ENCODE results near the gene RTP2.
A peak's percentile ranks its signal among the peaks of the same experiment; 100 is the strongest.

The RTP2 gene, protein sequence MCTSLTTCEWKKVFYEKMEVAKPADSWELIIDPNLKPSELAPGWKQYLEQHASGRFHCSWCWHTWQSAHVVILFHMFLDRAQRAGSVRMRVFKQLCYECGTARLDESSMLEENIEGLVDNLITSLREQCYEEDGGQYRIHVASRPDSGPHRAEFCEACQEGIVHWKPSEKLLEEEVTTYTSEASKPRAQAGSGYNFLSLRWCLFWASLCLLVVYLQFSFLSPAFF

DNA sequence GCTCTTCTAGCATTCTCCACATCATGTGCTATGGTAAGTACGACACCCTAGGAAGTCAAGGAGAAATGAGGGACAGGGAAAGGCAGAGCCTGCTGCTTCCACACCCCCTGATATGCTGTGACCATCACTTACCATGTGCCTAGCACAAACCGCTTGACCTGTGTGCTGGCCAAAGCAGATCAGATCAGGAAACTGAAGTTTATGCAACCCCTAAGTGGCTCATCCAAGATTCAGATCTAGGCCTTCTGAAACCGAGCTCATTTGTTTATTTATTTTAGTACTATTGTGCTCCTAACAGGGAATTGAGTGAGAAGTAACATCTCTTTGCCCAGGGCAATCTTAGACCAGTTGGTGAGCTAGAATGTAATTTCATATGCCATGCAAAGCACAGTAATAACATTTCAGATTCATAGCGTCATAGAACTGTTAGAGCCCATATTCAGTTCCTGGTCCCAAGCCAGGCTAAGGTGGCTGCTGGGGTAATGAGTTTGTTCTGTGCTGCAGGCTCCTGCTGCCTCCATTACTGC, at the start of gene RTP2:
RTP2 (minus strand) TSS at position 51 of the 527 bp plus-strand sequence. CDS start 429 bp downstream, outside the sequence.
- H3K36me3 ChIP-seq (replicated peaks) = no peaks in the 10 kb centered on the region
- in situ Hi-C loops (cut with MboI; ENCODE audit: low sequenced_read_pairs) = no loop called here
- no peak for DNase-seq (ENCODE audit: low spot score in 2 of 2)
- H3K27me3 ChIP-seq (ENCODE audit: low read depth) = no peaks in the 10 kb centered on the region
- H3K9me3 ChIP-seq = no peaks in the 10 kb centered on the region
- H3K4me1 ChIP-seq = no peaks in the 10 kb centered on the region
- H3K4me3 ChIP-seq = no peak within 1 kb of the TSS

DNA sequence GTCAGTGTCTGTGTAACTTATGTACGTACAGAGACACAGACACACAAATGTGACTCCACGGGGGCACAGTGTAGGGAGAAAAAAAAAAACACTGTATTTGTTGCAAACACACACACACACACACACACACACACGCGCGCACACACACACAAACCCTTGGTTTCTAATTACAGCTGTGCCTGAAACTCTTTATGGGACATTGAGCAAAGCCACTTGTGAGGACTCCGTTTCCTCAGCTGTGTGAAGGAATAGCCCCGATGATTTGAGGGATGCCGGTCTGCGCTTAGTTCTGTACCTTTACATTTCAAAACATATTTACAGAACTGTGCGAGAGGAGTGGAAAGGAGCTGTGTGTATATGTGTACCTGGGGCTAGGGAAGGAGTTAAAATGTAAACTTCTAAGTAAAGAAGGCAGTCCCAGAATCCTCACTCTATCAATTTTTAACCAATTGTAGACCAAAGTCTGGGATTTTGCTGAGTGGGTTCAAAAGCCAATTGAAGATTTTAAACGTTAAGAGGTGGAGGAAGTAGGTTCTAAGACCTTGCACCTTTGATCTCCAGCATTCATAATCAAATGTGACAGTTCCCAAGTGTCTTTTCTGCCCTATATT, 48.3 kb upstream of the RTP2 start:
- H3K9me3 ChIP-seq = no peaks in the 10 kb centered on the region
- no peaks in the 10 kb centered on the region for H3K27me3 ChIP-seq (ENCODE audit: low read depth)
- peaks cover 18% of the 10 kb centered on the region for H3K4me1 ChIP-seq
- no peak overlapping the region for H3K4me3 ChIP-seq
- in situ Hi-C loops (cut with MboI; ENCODE audit: low sequenced_read_pairs) = no loop called here
- no peak for DNase-seq (ENCODE audit: low spot score in 2 of 2)
- no peaks in the 10 kb centered on the region for H3K36me3 ChIP-seq (replicated peaks)

DNA sequence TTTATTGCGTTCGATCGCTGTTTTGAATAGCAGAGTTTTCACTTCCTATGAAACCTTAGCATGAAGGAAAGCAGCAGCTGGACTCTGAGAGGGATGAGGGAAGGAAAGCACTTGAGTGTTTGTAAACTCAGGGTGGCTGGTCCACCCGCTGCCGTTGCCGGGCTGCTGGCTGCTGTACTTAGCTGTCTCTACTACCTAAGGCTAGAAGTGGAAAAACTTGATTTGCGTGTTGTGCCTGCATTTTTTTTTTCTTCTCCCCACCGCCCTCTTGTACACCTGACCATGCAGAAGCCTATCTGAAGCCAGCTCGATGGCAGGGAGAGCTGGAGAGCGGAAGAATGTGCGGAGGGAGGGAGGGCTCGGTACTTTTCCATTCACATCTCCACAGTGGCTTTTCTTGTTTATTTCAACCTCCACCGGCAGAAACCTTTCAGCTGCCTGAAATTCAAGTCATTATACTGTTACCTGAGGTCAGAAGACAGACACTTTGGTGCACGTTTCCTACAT, 47.7 kb upstream of the RTP2 start:
- Histone ChIP-seq H3K4me1 (peaks cover 18% of the 10 kb centered on the region), H3K27me3 (ENCODE audit: low read depth) (no peaks in the 10 kb centered on the region), H3K36me3 (replicated peaks) (no peaks in the 10 kb centered on the region), H3K9me3 (no peaks in the 10 kb centered on the region), H3K4me3 (no peak overlapping the region)
- DNase-seq (ENCODE audit: low spot score in 2 of 2) = no peak
- in situ Hi-C loops (cut with MboI; ENCODE audit: low sequenced_read_pairs) = no loop called here

DNA sequence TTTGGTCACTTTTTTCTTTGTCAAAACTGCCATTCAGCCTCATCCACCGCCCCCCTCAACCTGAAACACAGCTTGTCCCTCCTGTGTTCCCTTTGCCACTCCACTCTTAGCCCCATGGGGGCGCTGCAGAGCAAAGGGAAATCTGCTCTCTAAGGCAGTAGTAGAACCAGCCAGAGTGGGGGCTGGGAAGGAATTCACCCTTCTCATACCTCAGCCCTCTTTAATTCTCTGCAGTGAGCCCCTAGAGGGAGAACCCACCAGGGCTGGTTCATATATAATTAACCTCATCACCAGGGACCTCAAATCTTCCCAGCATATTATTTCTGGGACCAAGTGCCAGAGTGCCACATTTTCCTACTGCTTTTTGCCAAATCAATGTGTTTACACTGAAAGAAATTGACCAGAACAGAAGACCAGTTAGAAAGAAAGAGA, 45.7 kb upstream of the RTP2 start:
- H3K4me3 ChIP-seq = no peak overlapping the region
- no peaks in the 10 kb centered on the region for H3K27me3 ChIP-seq (ENCODE audit: low read depth)
- in situ Hi-C loops (cut with MboI; ENCODE audit: low sequenced_read_pairs) = loop anchor here (25.0 kb wide), 3 partner anchors 1014 to 1489 kb away; partner anchors contain the start of gene TPRG1
- peaks cover 18% of the 10 kb centered on the region for H3K4me1 ChIP-seq
- no peaks in the 10 kb centered on the region for H3K9me3 ChIP-seq
- H3K36me3 ChIP-seq (replicated peaks) = no peaks in the 10 kb centered on the region
- peak; percentile 68 to 95 for DNase-seq (ENCODE audit: low spot score in 2 of 2)

DNA sequence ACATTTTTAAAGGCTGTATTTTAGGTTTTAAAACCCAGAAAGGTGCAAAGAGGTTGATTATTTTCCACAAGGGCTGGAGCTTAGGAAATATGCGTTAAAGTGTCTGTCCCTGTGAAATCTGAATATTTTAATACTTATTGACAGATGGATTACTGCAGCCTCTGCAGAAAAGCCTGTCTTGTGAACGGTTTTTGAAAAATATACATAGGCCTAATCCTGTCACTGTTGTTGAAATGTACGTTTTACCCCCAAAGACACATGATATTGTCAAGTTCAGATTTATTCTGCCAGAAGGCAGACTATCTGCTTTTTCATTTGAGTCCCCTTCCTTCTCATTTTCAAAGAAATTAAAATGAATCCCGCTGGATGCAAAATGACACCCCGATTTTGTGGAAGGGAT, 45.1 kb upstream of the RTP2 start:
- in situ Hi-C loops (cut with MboI; ENCODE audit: low sequenced_read_pairs) = loop anchor here (25.0 kb wide), 3 partner anchors 1015 to 1490 kb away; partner anchors contain the start of gene TPRG1
- peak in 1 of 2 experiments; percentile 66 for DNase-seq (ENCODE audit: low spot score in 2 of 2)
- H3K36me3 ChIP-seq (replicated peaks) = no peaks in the 10 kb centered on the region
- peaks cover 20% of the 10 kb centered on the region for H3K4me1 ChIP-seq
- no peaks in the 10 kb centered on the region for H3K9me3 ChIP-seq
- no peak overlapping the region for H3K4me3 ChIP-seq
- H3K27me3 ChIP-seq (ENCODE audit: low read depth) = no peaks in the 10 kb centered on the region

DNA sequence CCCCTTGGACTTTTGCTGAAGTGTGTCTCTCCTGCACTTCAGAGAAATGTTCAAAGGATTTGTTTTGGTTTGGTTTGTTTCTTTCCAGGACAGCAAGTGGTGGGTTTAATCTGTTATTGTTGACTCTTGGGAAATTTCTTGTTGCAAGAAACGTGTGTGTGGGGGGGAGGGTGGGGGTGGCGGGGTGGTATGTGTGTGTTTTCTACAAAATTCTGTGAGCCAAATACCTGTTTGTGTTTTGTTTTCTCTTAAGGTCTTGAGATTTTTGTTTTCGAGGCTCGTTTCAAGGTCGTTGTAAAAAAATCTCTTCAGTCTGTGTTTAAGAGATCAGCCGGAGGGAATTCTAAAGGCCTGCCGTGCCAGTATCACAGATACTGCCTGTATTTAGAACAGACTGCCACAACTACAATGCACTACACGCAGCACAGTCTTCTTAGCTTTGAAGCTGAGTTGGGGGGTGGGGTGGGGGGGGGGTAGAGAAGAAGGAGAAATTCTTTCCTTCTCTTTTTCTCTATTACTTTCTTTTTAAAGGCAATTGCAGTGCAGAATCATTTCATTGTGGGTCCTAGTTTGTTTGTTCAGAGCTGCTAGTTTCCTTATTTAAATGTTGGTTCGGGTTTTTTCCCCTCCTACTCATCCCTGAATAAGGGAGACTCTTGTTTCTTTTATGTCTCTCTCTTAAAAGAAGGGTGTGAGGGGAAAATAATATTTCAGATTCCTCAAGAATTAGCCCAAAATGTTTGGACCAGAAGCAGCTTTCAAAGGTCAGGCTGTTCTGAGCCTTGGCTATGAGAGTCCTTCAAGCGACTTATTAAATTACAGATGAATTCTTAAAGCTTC, 44.3 kb upstream of the RTP2 start:
- no peaks in the 10 kb centered on the region for H3K36me3 ChIP-seq (replicated peaks)
- H3K4me3 ChIP-seq = peak overlapping the region; percentile 45
- no peaks in the 10 kb centered on the region for H3K27me3 ChIP-seq (ENCODE audit: low read depth)
- no peaks in the 10 kb centered on the region for H3K9me3 ChIP-seq
- DNase-seq (ENCODE audit: low spot score in 2 of 2) = peak; percentile 48 to 55
- in situ Hi-C loops (cut with MboI; ENCODE audit: low sequenced_read_pairs) = loop anchor here (25.0 kb wide), 3 partner anchors 1016 to 1491 kb away; partner anchors contain the start of gene TPRG1
- peaks cover 27% of the 10 kb centered on the region for H3K4me1 ChIP-seq

DNA sequence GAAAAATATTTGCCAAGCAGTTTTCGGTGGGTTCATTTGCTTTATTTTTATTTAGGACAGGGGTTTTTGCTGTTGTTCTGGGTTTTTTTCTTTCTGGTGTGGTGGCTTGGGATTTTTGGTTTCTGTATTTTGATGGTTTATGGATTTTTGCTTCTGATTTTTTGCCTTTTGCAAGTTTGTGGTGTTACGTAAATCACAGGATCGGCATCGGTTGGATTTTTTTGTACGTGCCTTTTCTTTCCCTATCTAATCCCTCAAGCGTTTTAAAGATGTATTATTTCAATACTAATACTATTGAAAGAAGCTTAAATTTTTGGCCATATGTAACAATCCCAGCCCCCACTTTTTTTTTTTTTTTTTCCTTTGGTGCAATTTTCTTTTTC, 43.7 kb upstream of the RTP2 start:
- Histone ChIP-seq H3K4me3 (peak overlapping the region; percentile 45), H3K36me3 (replicated peaks) (no peaks in the 10 kb centered on the region), H3K4me1 (peaks cover 30% of the 10 kb centered on the region), H3K9me3 (no peaks in the 10 kb centered on the region), H3K27me3 (ENCODE audit: low read depth) (no peaks in the 10 kb centered on the region)
- in situ Hi-C loops (cut with MboI; ENCODE audit: low sequenced_read_pairs) = loop anchor here (25.0 kb wide), 3 partner anchors 1016 to 1491 kb away; partner anchors contain the start of gene TPRG1
- no peak for DNase-seq (ENCODE audit: low spot score in 2 of 2)

DNA sequence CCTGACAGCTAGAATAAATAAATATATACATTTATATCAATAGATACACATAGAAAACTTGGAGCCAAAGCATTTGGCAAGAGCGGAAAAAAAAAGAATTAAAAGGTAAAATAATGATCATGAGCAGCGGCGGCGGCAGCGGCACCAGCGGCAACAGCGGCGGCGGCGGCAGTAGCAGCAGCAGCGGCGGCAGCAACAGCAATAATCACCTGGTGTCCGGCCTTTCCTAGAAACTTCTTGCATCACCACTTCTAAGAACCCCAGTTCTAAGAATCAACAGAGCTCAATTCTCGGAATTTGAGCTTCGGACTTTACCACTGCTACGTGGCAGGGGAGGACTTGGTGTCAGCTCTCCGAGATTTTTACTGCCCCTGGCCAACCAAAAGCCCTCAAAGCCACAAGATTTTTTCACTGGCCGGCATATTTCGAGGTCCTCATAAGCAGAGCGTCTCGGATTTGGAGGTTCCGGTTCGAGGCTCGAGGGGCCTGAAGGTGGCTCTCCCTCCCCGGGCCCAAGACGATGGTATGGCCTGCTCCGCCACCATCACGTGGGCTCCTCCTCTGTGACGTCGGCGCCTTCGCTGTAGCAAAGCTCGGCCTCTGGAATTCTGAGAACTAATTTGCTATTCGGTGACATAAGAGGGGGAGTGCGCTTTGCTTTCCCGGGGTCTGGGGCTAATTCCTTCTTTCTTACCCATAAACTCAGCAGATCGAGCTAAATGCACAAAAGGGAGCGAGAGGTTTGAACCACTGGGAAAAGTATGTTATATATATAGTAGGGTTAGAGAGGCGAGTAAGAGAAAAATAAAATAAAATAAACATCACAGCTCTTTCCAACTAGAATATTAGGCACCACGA, 43.1 kb upstream of the RTP2 start, which contains the start of gene BCL6:
BCL6 (minus strand) TSS at position 268 of the 858 bp plus-strand sequence. CDS start 11,775 bp downstream, outside the sequence.
- Histone ChIP-seq H3K4me1 (peaks cover 32% of the 10 kb centered on the region), H3K27me3 (ENCODE audit: low read depth) (no peaks in the 10 kb centered on the region), H3K4me3 (peak within 1 kb of the TSS; percentile 45), H3K36me3 (replicated peaks) (no peaks in the 10 kb centered on the region), H3K9me3 (no peaks in the 10 kb centered on the region)
- DNase-seq (ENCODE audit: low spot score in 2 of 2) = peak; percentile 90 to 95
- in situ Hi-C loops (cut with MboI; ENCODE audit: low sequenced_read_pairs) = loop anchor here (25.0 kb wide), 3 partner anchors 1017 to 1492 kb away; partner anchors contain the start of gene TPRG1

DNA sequence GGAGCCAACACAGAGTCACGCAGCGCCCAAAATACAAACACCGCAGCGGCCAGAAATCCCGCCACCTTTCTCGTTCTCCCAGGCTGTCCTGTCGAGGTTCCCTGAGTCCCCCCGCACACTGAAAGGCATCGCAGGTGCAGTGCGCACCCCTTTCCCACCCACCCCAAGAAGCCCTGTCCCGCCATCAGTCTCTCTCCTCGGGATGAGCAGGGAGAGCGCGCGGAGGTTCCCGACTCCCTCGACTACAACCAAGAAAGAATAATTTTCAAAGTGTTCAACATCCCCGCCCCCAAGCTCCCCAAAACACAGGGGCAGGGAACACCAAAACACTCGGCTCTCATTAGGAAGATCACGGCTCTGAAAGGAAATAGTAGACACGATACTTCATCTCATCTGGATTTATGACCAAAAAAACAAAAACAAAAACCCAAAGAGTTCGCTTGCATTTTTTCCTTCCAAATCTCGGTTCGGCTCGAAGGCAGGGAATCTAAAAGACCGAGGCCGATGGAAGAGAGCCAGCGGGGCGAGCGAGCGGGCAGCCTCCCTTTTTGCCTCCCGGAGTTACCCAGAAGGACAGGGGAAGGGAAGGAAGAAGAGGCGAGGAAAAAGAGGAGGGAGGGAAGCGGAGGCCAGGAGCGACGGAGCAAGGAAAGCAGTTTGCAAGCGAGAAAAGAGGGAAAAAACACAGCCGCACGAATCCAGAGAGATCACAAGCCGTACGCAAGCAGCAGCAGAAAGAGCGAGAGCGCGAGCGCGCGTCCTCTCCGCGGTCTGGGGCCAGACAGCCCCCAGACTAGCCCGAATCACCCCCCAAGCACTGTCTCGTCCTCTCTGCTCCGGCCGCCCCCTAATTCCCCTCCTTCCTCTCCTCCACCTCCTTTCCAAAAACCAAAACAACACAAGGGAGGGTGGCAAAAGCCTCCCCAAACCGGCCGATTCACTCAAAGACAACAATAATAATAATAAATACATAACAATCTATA, 42.1 kb upstream of the RTP2 start:
- in situ Hi-C loops (cut with MboI; ENCODE audit: low sequenced_read_pairs) = loop anchor here (5.0 to 25.0 kb wide), 4 partner anchors 1018 to 1493 kb away; partner anchors contain the start of gene TPRG1
- Histone ChIP-seq H3K4me3 (peak overlapping the region; percentile 45), H3K9me3 (no peaks in the 10 kb centered on the region), H3K36me3 (replicated peaks) (no peaks in the 10 kb centered on the region), H3K27me3 (ENCODE audit: low read depth) (no peaks in the 10 kb centered on the region), H3K4me1 (peaks cover 39% of the 10 kb centered on the region)
- DNase-seq (ENCODE audit: low spot score in 2 of 2) = peak in 1 of 2 experiments; percentile 57

DNA sequence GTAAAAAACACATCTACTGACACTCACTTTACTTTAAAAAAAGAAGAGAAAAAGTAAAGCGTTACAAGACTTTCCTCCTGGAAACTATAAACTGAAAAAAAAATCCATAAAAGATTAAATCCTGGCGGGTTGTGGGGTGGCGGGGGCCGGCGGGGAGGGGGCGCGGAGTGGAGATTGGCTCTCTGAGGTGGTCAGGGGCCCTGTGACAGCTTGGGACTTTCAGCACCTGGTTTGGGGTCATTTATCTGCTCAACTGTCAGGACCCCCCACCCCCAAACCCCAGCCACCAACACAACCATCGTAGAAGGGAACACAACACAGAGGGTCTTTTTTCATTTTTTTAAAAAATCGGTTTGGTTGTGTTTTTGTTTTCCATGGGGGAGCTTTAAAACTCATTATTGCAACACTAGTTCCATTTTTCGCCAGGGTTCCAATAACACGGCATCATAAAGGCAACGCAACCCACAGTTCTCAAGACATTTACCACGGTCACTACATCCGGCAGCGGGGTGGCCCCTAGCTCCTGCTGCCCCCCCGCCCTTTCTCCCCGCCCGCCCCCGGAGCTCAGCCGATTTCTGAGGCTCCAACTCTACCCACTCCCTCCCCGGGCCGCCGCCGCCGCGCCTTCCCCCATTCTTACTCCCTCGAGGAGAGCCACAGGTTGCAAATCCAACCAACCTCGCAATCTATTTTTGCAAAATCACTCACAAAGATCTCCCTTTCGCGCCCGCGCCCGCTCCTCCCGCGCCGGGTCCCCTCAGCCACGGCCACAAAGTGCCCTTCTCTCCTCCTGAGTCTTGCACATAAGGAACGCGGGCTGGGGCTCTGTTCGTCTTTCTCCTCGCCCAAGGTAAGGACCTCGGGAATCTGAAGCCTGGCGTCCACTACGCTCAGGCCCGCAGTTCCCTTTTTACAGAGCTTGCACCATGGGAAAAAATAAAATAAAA, 41.1 kb upstream of the RTP2 start:
- Histone ChIP-seq H3K4me3 (peak overlapping the region; percentile 45), H3K36me3 (replicated peaks) (no peaks in the 10 kb centered on the region), H3K27me3 (ENCODE audit: low read depth) (no peaks in the 10 kb centered on the region), H3K4me1 (peaks cover 44% of the 10 kb centered on the region), H3K9me3 (no peaks in the 10 kb centered on the region)
- in situ Hi-C loops (cut with MboI; ENCODE audit: low sequenced_read_pairs) = loop anchor here (5.0 to 25.0 kb wide), 4 partner anchors 1019 to 1494 kb away; partner anchors contain the start of gene TPRG1
- DNase-seq (ENCODE audit: low spot score in 2 of 2) = peak in 1 of 2 experiments; percentile 54

Measured in HAP-1 (cell line).